ENCODE results near the gene OR5M8.

OR5M8 gene

GRCh38 chr11:56491270-56491669 is at the start of gene OR5M8:
Gene OR5M8 (minus strand): TSS chr11:56491370. CDS start chr11:56491370, 0 bp downstream.
- in situ Hi-C loops (cut with MboI; ENCODE audit: low sequenced_read_pairs): no loop called here

DNA sequence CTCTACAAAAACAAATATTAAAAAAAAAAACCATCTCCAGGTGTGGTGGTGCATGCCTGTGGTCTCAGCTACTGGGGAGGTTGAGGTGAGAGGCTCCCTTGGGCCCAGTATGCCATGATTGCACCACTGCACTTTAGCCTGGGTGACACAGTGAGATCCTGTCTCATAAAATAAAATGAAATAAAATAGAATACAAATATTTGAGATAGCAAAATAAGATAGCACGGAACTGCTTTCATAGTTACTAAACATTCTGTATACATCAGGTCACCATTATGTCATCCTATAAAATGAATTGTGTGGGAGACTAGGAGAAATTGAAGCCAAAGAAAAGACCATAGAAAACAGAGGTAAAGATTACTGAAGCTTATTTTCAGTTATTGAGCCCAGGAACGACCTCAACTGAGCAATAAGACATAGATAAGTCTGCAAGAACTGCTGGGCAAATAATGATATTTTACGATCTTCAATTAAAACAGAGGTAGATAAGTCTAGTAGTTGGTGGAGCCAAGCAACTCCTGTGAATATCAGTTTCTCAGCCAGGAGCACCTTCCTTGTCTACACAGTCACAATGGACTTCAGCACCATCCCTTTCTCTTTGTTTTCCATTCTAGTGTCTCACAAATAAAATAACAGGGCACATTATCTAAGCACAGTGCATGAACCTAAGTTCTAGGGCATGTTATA is 42.0 kb upstream of the OR5M8 start:
- in situ Hi-C loops (cut with MboI; ENCODE audit: low sequenced_read_pairs): no loop called here

GRCh38 chr11:56531856-56532255 is 40.7 kb upstream of the OR5M8 start:
- in situ Hi-C loops (cut with MboI; ENCODE audit: low sequenced_read_pairs): no loop called here

GRCh38 chr11:56522008-56522407 is 30.8 kb upstream of the OR5M8 start:
- in situ Hi-C loops (cut with MboI; ENCODE audit: low sequenced_read_pairs): no loop called here

GRCh38 chr11:56513280-56513679 is 22.1 kb upstream of the OR5M8 start:
- in situ Hi-C loops (cut with MboI; ENCODE audit: low sequenced_read_pairs): no loop called here

DNA sequence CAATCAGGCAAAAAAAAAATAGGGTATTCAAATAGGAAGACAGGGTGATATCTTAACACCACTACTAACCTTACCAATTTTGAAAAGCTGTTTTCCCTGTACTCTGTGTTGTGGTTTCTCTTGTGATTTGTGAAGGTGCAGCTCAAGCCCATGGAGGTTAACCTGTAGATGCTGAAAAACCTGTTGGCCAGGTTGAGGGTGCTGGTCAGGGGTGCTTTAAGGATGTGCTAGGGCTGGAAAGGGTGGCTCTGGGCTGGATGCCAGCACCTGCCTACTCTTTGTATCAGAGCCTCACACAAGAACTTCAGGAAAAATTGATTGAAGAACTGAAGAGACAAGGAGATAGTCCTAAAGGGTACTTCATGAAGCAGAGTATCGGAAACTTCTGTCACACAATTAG is 18.3 kb upstream of the OR5M8 start:
- in situ Hi-C loops (cut with MboI; ENCODE audit: low sequenced_read_pairs): no loop called here

DNA sequence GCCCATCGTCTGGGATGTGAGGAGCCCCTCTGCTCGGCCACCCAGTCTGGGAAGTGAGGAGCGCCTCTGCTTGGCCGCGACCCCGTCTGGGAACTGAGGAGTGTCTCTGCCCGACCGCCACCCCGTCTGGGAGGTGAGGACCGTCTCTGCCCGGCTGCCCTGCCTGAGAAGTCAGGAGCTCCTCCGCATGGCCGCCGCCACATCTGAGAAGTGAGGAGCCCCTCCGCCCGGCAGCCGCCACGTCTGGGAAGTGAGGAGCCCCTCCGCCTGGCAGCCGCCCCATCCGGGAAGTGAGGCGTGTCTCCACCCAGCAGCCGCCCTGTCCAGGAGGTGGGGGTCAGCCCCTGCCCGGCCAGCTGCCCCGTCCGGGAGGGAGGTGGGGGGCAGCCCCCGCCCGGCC is 5.8 kb upstream of the OR5M8 start:
- in situ Hi-C loops (cut with MboI; ENCODE audit: low sequenced_read_pairs): no loop called here

DNA sequence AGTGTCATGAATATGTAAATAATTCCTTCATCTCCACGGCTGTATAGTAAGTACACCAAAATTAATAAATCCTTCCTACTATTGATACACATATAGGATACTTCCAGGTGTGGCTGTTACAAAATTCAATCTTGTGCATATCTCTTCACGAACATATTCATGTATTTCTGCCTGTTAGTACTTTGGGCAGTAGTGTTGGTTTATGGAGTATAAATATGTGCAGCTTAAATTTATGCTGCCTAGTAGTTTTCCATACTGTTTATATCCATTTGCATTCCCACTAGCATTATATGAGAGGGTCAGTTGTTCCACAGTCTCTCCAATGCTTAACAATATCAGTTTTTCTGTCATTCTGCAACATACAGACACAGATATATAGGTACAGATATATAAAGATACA is 3.9 kb upstream of the OR5M8 start:
- in situ Hi-C loops (cut with MboI; ENCODE audit: low sequenced_read_pairs): no loop called here

DNA sequence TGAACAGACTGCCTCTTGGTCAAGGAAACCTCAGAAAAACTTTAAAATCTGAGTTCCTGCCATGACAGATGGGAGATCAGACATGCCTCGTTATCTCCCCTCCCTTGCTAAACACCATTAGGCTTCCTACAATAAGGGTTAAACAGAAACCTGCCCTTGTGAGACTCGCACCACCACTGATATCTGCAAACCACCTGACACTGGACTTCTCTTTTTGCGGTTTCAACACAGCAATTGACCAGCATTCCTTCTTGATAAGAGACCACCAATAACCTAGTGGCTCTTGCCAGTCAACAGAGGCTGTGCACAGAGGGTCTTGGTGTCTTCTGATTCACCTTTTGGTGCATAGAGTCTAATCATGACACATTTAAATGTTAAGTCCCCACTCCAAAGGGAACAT is 4.4 kb downstream of the OR5M8 start:
- in situ Hi-C loops (cut with MboI; ENCODE audit: low sequenced_read_pairs): no loop called here

GRCh38 chr11:56474729-56475235 is 16.4 kb downstream of the OR5M8 start:
- in situ Hi-C loops (cut with MboI; ENCODE audit: low sequenced_read_pairs): no loop called here

- in situ Hi-C loops (cut with MboI; ENCODE audit: low sequenced_read_pairs): no loop called here
These were observed 17.9 kb downstream of the OR5M8 start, which contains the start of gene OR5M3 for GRCh38 chr11:56473252-56473651. Gene OR5M3 (minus strand): TSS chr11:56473352. CDS start chr11:56470497, 2,855 bp downstream.

DNA sequence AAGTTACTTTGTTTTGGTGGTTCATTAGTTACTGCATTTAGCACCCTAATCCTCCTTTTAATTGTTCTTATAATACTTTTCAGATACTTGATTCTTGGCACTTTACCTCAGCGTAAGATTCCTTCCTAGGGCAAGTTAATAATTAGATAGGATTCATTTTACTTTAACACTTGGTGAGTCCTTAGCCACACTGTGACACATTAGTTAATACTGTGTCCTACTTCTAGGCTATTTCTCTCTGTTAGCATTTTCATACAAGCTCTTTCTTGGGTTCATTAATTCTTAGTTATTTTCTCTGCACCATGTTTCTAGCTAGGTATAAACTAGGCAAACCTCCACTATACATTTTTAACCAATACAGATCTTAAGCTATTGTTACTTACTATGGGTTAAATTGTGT is 34.1 kb downstream of the OR5M8 start:
- in situ Hi-C loops (cut with MboI; ENCODE audit: low sequenced_read_pairs): no loop called here

DNA sequence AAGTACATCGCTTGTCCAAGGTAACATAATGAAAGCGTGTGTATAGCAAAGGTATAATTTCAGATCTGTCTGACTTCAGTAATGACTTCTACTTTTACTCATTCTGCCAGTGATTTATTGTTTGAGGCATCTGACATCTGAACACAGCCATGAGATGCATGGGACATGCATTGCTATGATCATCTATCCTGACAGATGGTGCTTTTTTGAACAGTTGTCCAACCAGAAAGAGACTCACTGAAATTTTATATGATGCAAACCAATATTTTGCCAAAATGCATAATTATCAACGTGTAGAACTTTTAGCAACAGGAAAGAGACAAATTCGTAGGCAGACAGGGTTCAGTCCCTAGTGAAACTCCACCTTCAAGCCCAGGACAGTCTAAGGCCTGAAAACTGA is 37.6 kb downstream of the OR5M8 start:
- in situ Hi-C loops (cut with MboI; ENCODE audit: low sequenced_read_pairs): no loop called here

All from HL-60/S4 (cell line).